Measurements from ENCODE around the gene RFX5. TPM values are rescaled to one million over a fixed set of nuclear protein-coding genes. Genes with fewer than 3 reads are reported as not detected.

The RFX5 gene
- total RNA-seq, 2 experiments from 2014 or later: 55.6 to 55.7 TPM

DNA sequence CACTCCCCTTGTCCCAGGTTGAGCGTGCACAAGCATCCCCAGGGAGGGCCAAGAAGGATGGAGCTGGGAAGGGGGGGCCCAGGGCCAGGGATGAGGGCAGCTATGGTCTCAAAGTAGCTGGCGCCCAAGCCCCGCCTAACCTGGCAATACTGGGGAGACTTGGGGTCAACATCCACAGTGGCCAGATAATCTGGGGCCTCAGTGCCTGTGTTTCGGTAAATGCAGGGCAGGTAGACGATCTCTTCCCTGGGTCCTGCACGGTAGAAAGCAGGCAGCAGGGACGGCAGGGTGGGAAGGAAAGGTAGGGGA is 22.2 kb upstream of the RFX5 start:
- DNase-seq: no peak
- TF ChIP-seq, protein P1, sequence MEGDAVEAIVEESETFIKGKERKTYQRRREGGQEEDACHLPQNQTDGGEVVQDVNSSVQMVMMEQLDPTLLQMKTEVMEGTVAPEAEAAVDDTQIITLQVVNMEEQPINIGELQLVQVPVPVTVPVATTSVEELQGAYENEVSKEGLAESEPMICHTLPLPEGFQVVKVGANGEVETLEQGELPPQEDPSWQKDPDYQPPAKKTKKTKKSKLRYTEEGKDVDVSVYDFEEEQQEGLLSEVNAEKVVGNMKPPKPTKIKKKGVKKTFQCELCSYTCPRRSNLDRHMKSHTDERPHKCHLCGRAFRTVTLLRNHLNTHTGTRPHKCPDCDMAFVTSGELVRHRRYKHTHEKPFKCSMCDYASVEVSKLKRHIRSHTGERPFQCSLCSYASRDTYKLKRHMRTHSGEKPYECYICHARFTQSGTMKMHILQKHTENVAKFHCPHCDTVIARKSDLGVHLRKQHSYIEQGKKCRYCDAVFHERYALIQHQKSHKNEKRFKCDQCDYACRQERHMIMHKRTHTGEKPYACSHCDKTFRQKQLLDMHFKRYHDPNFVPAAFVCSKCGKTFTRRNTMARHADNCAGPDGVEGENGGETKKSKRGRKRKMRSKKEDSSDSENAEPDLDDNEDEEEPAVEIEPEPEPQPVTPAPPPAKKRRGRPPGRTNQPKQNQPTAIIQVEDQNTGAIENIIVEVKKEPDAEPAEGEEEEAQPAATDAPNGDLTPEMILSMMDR (IDR thresholded peaks at IDR 0.05): no peak
- POLR2A ChIA-PET: no interaction called here
- H3K4me1 Mint-ChIP-seq (ENCODE audit: low read depth): no peaks in the 10 kb centered on the region
- CTCF ChIA-PET: interaction anchor here (1.7 kb wide), 1 partner anchor 29 kb away, joined by 5 read pairs; no protein-coding TSS in a partner anchor
- no peaks in the 10 kb centered on the region for H3K27me3 Mint-ChIP-seq
- no peak overlapping the region for H3K27ac Mint-ChIP-seq
- H3K36me3 Mint-ChIP-seq (ENCODE audit: low read depth): no peaks in the 10 kb centered on the region
- H3K4me3 Mint-ChIP-seq: no peak overlapping the region
- no peaks in the 10 kb centered on the region for H3K9me3 Mint-ChIP-seq
- ATAC-seq: no peak
- intact Hi-C loops (cut with micrococcal nuclease): no loop called here

DNA sequence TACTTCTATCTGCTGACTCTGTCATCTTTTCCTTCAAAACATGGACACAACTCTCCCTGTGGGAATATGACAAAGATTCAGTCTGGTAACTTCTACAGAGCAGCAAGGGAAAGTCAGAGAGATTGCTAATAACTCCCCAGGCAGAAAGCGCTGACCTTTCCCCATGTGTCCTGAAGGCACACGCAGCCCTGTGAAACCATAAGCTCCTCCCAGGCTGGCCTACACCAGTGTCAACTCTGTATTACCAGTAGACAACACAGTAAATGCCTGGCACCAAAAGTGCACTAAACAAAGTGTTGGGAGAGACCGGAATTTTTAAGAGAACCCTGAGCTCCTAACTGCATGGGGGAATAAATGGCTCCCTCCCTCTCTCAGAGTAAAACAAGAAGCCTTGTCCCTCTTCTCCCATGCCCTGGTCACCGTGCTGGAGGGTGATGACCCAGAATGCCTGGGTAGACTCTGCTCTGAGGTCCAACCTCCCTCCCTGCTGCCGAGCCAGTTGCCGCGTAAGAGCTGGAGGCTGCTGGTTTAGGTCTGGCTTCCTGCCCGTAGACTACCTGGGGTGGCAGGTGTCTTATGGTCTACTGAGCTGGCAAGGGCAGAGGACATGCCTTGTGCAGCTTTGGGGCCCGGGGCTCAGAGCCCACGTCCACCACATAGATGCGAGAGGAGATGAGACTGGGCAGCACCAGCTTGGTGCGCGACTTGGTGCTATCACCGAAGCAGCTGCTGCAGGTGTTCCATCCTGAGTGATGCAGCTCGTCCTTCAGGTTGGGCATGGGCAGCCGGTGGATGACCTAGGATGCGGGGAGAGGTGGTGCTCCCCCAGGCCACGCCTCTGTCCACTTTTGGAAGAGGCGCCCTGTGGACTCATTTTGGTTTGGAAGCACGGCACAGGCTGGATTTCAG is 21.6 kb upstream of the RFX5 start:
- TF ChIP-seq, protein P1 (IDR thresholded peaks at IDR 0.05): no peak
- no peaks in the 10 kb centered on the region for H3K27me3 Mint-ChIP-seq
- no peaks in the 10 kb centered on the region for H3K4me1 Mint-ChIP-seq (ENCODE audit: low read depth)
- no peaks in the 10 kb centered on the region for H3K9me3 Mint-ChIP-seq
- H3K4me3 Mint-ChIP-seq: no peak overlapping the region
- no peak overlapping the region for H3K27ac Mint-ChIP-seq
- ChIA-PET CTCF (interaction anchor here (0.6 to 1.7 kb wide), 3 partner anchors 28 to 67 kb away, joined by 3 to 5 read pairs (median 5); no protein-coding TSS in a partner anchor), POLR2A (interaction anchor here (1.1 kb wide), 1 partner anchor 32 kb away, joined by 3 read pairs; no protein-coding TSS in a partner anchor)
- intact Hi-C loops (cut with micrococcal nuclease): no loop called here
- DNase-seq (no peak), ATAC-seq (no peak)
- no peaks in the 10 kb centered on the region for H3K36me3 Mint-ChIP-seq (ENCODE audit: low read depth)

DNA sequence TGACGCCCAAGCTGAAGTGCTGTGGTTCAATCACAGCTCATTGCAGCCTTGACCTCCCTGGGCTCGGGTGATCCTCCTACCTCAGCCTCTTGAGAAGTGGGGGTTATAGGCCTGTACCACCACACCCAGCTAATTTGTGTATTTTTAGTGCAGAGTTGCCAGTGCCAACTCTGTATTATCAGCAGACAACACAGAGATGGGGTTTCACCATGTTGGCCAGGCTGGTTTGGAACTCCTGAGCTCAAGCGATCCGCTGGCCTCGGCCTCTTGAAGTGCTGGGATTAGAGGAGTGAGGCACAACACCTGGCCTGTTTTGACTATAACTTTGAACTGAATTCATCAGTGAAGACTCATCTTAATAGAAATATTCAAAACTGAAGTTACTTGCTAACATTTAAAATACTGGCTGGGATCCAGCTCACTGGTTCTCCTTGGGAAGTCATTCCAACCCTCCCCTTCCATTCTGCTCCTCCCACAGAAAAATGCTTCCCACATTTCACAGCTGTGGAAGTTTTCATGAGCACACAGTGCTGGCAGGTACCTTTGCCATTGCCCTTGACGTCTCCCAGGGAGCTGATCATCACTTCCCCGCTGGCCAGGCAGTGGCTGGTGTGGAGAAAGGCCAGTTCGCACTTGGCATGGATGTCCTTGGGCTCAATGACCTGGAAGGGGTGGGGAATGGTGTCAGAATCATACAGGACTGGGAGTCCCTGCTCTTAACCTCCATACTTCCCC is 20.8 kb upstream of the RFX5 start:
- no peak for ATAC-seq
- no peaks in the 10 kb centered on the region for H3K36me3 Mint-ChIP-seq (ENCODE audit: low read depth)
- TF ChIP-seq, protein P1 (IDR thresholded peaks at IDR 0.05): no peak
- no peak for DNase-seq
- intact Hi-C loops (cut with micrococcal nuclease): no loop called here
- H3K9me3 Mint-ChIP-seq: peaks cover 3% of the 10 kb centered on the region
- H3K27me3 Mint-ChIP-seq: no peaks in the 10 kb centered on the region
- no peak overlapping the region for H3K27ac Mint-ChIP-seq
- no peak overlapping the region for H3K4me3 Mint-ChIP-seq
- ChIA-PET POLR2A (interaction anchor here (0.6 to 1.1 kb wide), 2 partner anchors 26 to 33 kb away, joined by 3 to 4 read pairs; no protein-coding TSS in a partner anchor), CTCF (interaction anchor here (1.5 kb wide), 1 partner anchor 27 kb away, joined by 5 read pairs; no protein-coding TSS in a partner anchor)
- no peaks in the 10 kb centered on the region for H3K4me1 Mint-ChIP-seq (ENCODE audit: low read depth)

DNA sequence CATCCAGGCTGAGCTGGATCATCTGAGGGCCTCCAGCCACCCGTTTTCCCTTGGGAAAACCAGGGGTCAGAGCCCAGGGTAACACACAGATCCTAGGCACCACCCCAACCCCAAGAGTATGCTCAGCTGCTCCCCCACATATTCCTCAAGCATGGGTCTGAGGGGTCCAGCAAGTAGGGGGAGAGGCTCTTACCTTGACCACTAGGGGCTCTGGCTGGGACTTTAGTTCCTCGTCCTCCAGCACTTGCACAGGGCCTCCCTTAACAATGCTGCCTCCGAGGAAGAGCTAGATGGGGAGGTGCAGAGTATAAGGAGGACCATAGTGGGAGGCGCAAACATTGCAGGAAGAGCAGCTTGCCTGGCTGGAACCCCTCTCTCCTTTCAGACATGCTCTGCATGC is 17.9 kb upstream of the RFX5 start:
- POLR2A ChIA-PET: no interaction called here
- ATAC-seq: no peak
- intact Hi-C loops (cut with micrococcal nuclease): no loop called here
- CTCF ChIA-PET: interaction anchor here (1.2 to 1.4 kb wide), 3 partner anchors 9 to 170 kb away, joined by 3 to 4 read pairs (median 3); no protein-coding TSS in a partner anchor
- H3K36me3 Mint-ChIP-seq (ENCODE audit: low read depth): no peaks in the 10 kb centered on the region
- H3K4me3 Mint-ChIP-seq: no peak overlapping the region
- TF ChIP-seq, protein P1 (IDR thresholded peaks at IDR 0.05): no peak
- H3K4me1 Mint-ChIP-seq (ENCODE audit: low read depth): no peaks in the 10 kb centered on the region
- H3K27ac Mint-ChIP-seq: no peak overlapping the region
- peaks cover 12% of the 10 kb centered on the region for H3K9me3 Mint-ChIP-seq
- no peaks in the 10 kb centered on the region for H3K27me3 Mint-ChIP-seq
- DNase-seq: no peak
